ENCODE results near the gene KDF1.

The KDF1 gene

GRCh38 chr1:26923711-26924110 is 36.6 kb downstream of the KDF1 start:
- DNase-seq (ENCODE audit: low read depth, low spot score), result no peak
- H3K4me3 ChIP-seq (ENCODE audit: low read length), result no peak overlapping the region

GRCh38 chr1:26922901-26923300 is 37.4 kb downstream of the KDF1 start:
- DNase-seq (ENCODE audit: low read depth, low spot score), result no peak
- peak overlapping the region; percentile 76 for H3K4me3 ChIP-seq (ENCODE audit: low read length)

- peak overlapping the region; percentile 76 for H3K4me3 ChIP-seq (ENCODE audit: low read length)
- DNase-seq (ENCODE audit: low read depth, low spot score), result no peak
These were observed 37.9 kb downstream of the KDF1 start for GRCh38 chr1:26922431-26922729.

- peak; percentile 95 for DNase-seq (ENCODE audit: low read depth, low spot score)
- peak within 1 kb of the TSS; percentile 76 for H3K4me3 ChIP-seq (ENCODE audit: low read length)
These were observed 38.5 kb downstream of the KDF1 start, which contains the start of gene NUDC for GRCh38 chr1:26921540-26922430. TSS of gene NUDC (plus strand) at chr1:26921743. CDS start at chr1:26921849, 106 bp downstream.

GRCh38 chr1:26921126-26921539 is 39.1 kb downstream of the KDF1 start:
- no peak for DNase-seq (ENCODE audit: low read depth, low spot score)
- peak overlapping the region; percentile 76 for H3K4me3 ChIP-seq (ENCODE audit: low read length)

- no peak overlapping the region for H3K4me3 ChIP-seq (ENCODE audit: low read length)
- DNase-seq (ENCODE audit: low read depth, low spot score), result no peak
These were observed 44.9 kb downstream of the KDF1 start for GRCh38 chr1:26915204-26915842.

GRCh38 chr1:26913754-26914619 is 46.3 kb downstream of the KDF1 start, which contains the start of gene NR0B2:
TSS of gene NR0B2 (minus strand) at chr1:26913975. CDS start at chr1:26913940, 35 bp downstream.
- H3K4me3 ChIP-seq (ENCODE audit: low read length), result no peak within 1 kb of the TSS
- DNase-seq (ENCODE audit: low read depth, low spot score), result no peak

GRCh38 chr1:26913389-26913753 is 46.9 kb downstream of the KDF1 start:
- no peak overlapping the region for H3K4me3 ChIP-seq (ENCODE audit: low read length)
- DNase-seq (ENCODE audit: low read depth, low spot score), result no peak

GRCh38 chr1:26912147-26912490 is 48.1 kb downstream of the KDF1 start:
- no peak for DNase-seq (ENCODE audit: low read depth, low spot score)
- no peak overlapping the region for H3K4me3 ChIP-seq (ENCODE audit: low read length)

GRCh38 chr1:26911399-26912146 is 48.7 kb downstream of the KDF1 start:
- no peak overlapping the region for H3K4me3 ChIP-seq (ENCODE audit: low read length)
- no peak for DNase-seq (ENCODE audit: low read depth, low spot score)

GRCh38 chr1:26910343-26911160 is 49.7 kb downstream of the KDF1 start:
- H3K4me3 ChIP-seq (ENCODE audit: low read length), result no peak overlapping the region
- DNase-seq (ENCODE audit: low read depth, low spot score), result no peak

GRCh38 chr1:26909951-26910342 is 50.3 kb downstream of the KDF1 start:
- no peak for DNase-seq (ENCODE audit: low read depth, low spot score)
- no peak overlapping the region for H3K4me3 ChIP-seq (ENCODE audit: low read length)

- H3K4me3 ChIP-seq (ENCODE audit: low read length), result no peak overlapping the region
- DNase-seq (ENCODE audit: low read depth, low spot score), result no peak
These were observed 53.0 kb downstream of the KDF1 start for GRCh38 chr1:26907071-26907917.

GRCh38 chr1:26900815-26901511 is 59.3 kb downstream of the KDF1 start:
- H3K4me3 ChIP-seq (ENCODE audit: low read length), result peak overlapping the region; percentile 88
- DNase-seq (ENCODE audit: low read depth, low spot score), result no peak

GRCh38 chr1:26900001-26900814 is 60.1 kb downstream of the KDF1 start, which contains the start of gene GPATCH3:
TSS of gene GPATCH3 (minus strand) at chr1:26900467. CDS start at chr1:26900442, 25 bp downstream.
- peak within 1 kb of the TSS; percentile 88 for H3K4me3 ChIP-seq (ENCODE audit: low read length)
- DNase-seq (ENCODE audit: low read depth, low spot score), result peak; percentile 84

Measured in Jurkat, Clone E6-1 (cell line).